ENCODE data around the gene RPS3. TPM values are rescaled to one million over a fixed set of nuclear protein-coding genes. Genes with fewer than 3 reads are reported as not detected.

RPS3 gene
- total RNA-seq, 1 experiment from 2014 or later, result 6,280 TPM

DNA sequence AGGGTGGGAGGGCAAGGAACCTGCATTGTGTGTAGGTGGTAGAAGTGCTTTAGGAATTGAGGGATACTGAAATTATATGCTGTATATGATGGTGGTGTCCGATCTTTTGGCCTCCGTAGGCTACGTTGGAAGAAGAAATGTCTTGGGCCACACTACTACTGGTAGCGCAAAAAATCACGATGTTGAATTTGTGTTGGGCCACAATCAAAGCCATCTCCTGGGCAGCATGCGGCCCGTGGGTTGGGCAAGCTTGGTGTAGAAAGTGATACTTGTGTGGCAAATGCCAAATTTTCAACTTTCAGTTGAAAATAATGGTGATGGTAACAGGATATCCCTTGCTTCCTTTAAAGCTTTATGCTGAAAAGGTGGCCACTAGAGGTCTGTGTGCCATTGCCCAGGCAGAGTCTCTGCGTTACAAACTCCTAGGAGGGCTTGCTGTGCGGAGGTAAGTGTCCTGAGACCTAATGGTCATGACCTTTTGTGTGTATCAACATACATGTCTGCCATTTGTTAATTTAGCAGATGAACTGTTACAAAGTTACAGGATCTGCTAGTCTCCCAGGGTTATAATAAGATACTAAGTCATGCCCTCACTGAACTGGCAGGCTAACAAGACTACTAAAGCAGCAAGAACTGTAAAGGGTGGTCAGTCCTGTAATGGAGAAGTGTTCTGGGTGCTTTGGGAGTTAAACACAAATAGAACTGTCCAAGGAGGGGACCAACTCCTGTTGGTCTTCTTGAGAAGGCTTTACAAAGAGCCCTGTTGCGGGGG, 2.9 kb downstream of the RPS3 start:
- peak overlapping the region; percentile 99 for H3K4me3 Mint-ChIP-seq (ENCODE audit: unreplicated experiment)
- Histone ChIP-seq H3K9me3 (no peaks in the 10 kb centered on the region), H3K4me1 (peaks cover 35% of the 10 kb centered on the region), H3K27me3 (replicated peaks; ENCODE audit: control insufficient read depth, insufficient read depth, low read length) (no peaks in the 10 kb centered on the region), H3K4me3 (ENCODE audit: low read depth, low read length) (no peak overlapping the region), H3K36me3 (ENCODE audit: control insufficient read depth, insufficient read depth, low read length) (peaks cover 26% of the 10 kb centered on the region)
- H3K27ac Mint-ChIP-seq (ENCODE audit: unreplicated experiment), result peak overlapping the region; percentile 100
- H3K9me3 Mint-ChIP-seq (ENCODE audit: unreplicated experiment), result no peaks in the 10 kb centered on the region
- POLR2A ChIA-PET, result no interaction called here
- peaks cover 84% of the 10 kb centered on the region for H3K36me3 Mint-ChIP-seq (ENCODE audit: insufficient read depth, unreplicated experiment)
- H3K27me3 Mint-ChIP-seq (ENCODE audit: insufficient read depth, unreplicated experiment), result no peaks in the 10 kb centered on the region
- DNase-seq, result no peak
- no TSS peak for BruUV-seq (replicated peaks)
- CTCF ChIA-PET, result interaction anchor here (0.8 to 1.3 kb wide), 2 partner anchors 14 to 29 kb away, joined by 4 to 5 read pairs; no protein-coding TSS in a partner anchor
- intact Hi-C loops (cut with micrococcal nuclease; ENCODE audit: unreplicated experiment), result no loop called here
- TF ChIP-seq, protein P1, sequence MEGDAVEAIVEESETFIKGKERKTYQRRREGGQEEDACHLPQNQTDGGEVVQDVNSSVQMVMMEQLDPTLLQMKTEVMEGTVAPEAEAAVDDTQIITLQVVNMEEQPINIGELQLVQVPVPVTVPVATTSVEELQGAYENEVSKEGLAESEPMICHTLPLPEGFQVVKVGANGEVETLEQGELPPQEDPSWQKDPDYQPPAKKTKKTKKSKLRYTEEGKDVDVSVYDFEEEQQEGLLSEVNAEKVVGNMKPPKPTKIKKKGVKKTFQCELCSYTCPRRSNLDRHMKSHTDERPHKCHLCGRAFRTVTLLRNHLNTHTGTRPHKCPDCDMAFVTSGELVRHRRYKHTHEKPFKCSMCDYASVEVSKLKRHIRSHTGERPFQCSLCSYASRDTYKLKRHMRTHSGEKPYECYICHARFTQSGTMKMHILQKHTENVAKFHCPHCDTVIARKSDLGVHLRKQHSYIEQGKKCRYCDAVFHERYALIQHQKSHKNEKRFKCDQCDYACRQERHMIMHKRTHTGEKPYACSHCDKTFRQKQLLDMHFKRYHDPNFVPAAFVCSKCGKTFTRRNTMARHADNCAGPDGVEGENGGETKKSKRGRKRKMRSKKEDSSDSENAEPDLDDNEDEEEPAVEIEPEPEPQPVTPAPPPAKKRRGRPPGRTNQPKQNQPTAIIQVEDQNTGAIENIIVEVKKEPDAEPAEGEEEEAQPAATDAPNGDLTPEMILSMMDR (IDR thresholded peaks at IDR 0.05; ENCODE audit: insufficient read depth in 1 of 2, low read depth in 1 of 2, low read length in 1 of 2, severe bottlenecking in 1 of 2, unreplicated experiment in 1 of 2), result no peak
- H3K4me1 Mint-ChIP-seq (ENCODE audit: low read depth, unreplicated experiment), result peaks cover 43% of the 10 kb centered on the region

DNA sequence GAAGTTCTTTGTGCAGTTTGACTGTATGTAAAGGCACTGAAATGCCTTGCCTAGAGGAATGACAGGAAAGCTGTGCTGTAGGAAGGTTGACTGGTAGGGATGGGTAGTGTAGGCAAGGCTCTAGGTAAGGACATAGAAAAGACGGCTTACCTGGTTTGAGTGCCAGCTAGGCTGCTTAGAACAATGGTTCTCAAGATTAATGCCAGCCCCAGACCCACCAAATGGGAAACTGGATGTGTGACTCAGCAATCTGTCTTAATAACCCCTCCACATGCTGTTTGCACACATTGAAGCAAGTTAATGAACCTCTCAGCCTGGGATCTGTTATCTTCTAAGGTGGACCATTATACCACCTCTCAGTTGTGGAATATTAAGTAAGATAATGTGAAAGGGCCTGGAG, 3.7 kb downstream of the RPS3 start:
- Mint-ChIP-seq H3K27me3 (ENCODE audit: insufficient read depth, unreplicated experiment) (no peaks in the 10 kb centered on the region), H3K36me3 (ENCODE audit: insufficient read depth, unreplicated experiment) (peaks cover 93% of the 10 kb centered on the region), H3K9me3 (ENCODE audit: unreplicated experiment) (no peaks in the 10 kb centered on the region), H3K4me3 (ENCODE audit: unreplicated experiment) (peak overlapping the region; percentile 99), H3K4me1 (ENCODE audit: low read depth, unreplicated experiment) (peaks cover 48% of the 10 kb centered on the region), H3K27ac (ENCODE audit: unreplicated experiment) (peak overlapping the region; percentile 100)
- BruUV-seq (replicated peaks), result no TSS peak
- Histone ChIP-seq H3K27me3 (replicated peaks; ENCODE audit: control insufficient read depth, insufficient read depth, low read length) (no peaks in the 10 kb centered on the region), H3K4me1 (peaks cover 35% of the 10 kb centered on the region), H3K4me3 (ENCODE audit: low read depth, low read length) (no peak overlapping the region), H3K36me3 (ENCODE audit: control insufficient read depth, insufficient read depth, low read length) (peaks cover 26% of the 10 kb centered on the region), H3K9me3 (no peaks in the 10 kb centered on the region)
- TF ChIP-seq, protein P1 (IDR thresholded peaks at IDR 0.05; ENCODE audit: insufficient read depth in 1 of 2, low read depth in 1 of 2, low read length in 1 of 2, severe bottlenecking in 1 of 2, unreplicated experiment in 1 of 2), result no peak
- POLR2A ChIA-PET, result interaction anchor here (0.6 kb wide), 1 partner anchor 36 kb away, joined by 7 read pairs; no protein-coding TSS in a partner anchor
- DNase-seq, result no peak
- CTCF ChIA-PET, result interaction anchor here (1.3 kb wide), 1 partner anchor 28 kb away, joined by 4 read pairs; no protein-coding TSS in a partner anchor
- intact Hi-C loops (cut with micrococcal nuclease; ENCODE audit: unreplicated experiment), result no loop called here

DNA sequence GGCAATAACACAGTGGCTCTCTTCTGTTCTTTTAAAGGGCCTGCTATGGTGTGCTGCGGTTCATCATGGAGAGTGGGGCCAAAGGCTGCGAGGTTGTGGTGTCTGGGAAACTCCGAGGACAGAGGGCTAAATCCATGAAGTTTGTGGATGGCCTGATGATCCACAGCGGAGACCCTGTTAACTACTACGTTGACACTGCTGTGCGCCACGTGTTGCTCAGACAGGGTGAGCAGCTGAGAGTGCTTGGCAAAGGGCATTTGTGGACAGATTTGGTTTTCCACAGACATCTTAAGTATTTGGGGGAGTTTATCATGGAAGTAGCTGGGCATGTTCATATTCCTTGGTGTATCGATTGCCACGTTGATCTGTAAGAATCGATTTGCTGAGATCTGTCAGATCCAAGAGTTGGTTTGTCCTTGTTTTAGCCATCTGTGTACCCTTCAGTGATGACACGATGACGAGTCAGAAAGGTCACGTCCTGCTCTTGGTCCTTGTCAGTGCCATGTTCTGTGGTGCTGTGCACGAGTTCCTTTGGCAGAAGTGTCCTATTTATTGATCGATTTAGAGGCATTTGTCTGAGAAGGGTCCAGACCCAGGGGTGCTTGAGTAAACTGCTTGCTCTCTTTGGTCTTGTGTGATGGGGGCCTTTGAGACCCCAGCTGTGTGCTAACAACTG, 4.8 kb downstream of the RPS3 start:
- Mint-ChIP-seq H3K27ac (ENCODE audit: unreplicated experiment) (peak overlapping the region; percentile 27), H3K36me3 (ENCODE audit: insufficient read depth, unreplicated experiment) (peaks cover 100% of the 10 kb centered on the region), H3K27me3 (ENCODE audit: insufficient read depth, unreplicated experiment) (no peaks in the 10 kb centered on the region), H3K4me1 (ENCODE audit: low read depth, unreplicated experiment) (peaks cover 47% of the 10 kb centered on the region), H3K9me3 (ENCODE audit: unreplicated experiment) (no peaks in the 10 kb centered on the region), H3K4me3 (ENCODE audit: unreplicated experiment) (no peak overlapping the region)
- POLR2A ChIA-PET, result no interaction called here
- CTCF ChIA-PET, result interaction anchor here (0.6 kb wide), 1 partner anchor 15 kb away, joined by 3 read pairs; no protein-coding TSS in a partner anchor
- Histone ChIP-seq H3K36me3 (ENCODE audit: control insufficient read depth, insufficient read depth, low read length) (peaks cover 31% of the 10 kb centered on the region), H3K4me3 (ENCODE audit: low read depth, low read length) (no peak overlapping the region), H3K27me3 (replicated peaks; ENCODE audit: control insufficient read depth, insufficient read depth, low read length) (no peaks in the 10 kb centered on the region), H3K9me3 (no peaks in the 10 kb centered on the region), H3K4me1 (peaks cover 32% of the 10 kb centered on the region)
- BruUV-seq (replicated peaks), result no TSS peak
- no peak for DNase-seq
- TF ChIP-seq, protein P1 (IDR thresholded peaks at IDR 0.05; ENCODE audit: insufficient read depth in 1 of 2, low read depth in 1 of 2, low read length in 1 of 2, severe bottlenecking in 1 of 2, unreplicated experiment in 1 of 2), result no peak
- intact Hi-C loops (cut with micrococcal nuclease; ENCODE audit: unreplicated experiment), result no loop called here

All from Caco-2 (cell line).